ENCODE results near the gene C1orf35.
A peak's percentile ranks its signal among the peaks of the same experiment; 100 is the strongest.

Gene C1orf35

GRCh38 chr1:228100822-228101613 is 2.1 kb downstream of the C1orf35 start:
- H3K27me3 ChIP-seq (ENCODE audit: low read depth), result no peaks in the 10 kb centered on the region
- peak overlapping the region; percentile 97 for H3K4me3 ChIP-seq
- H3K36me3 ChIP-seq (replicated peaks), result peaks cover 55% of the 10 kb centered on the region
- peaks cover 5% of the 10 kb centered on the region for H3K4me1 ChIP-seq
- no peaks in the 10 kb centered on the region for H3K9me3 ChIP-seq
- in situ Hi-C loops (cut with MboI; ENCODE audit: low sequenced_read_pairs), result no loop called here
- peak in 1 of 2 experiments; percentile 18 for DNase-seq (ENCODE audit: low spot score in 2 of 2)

DNA sequence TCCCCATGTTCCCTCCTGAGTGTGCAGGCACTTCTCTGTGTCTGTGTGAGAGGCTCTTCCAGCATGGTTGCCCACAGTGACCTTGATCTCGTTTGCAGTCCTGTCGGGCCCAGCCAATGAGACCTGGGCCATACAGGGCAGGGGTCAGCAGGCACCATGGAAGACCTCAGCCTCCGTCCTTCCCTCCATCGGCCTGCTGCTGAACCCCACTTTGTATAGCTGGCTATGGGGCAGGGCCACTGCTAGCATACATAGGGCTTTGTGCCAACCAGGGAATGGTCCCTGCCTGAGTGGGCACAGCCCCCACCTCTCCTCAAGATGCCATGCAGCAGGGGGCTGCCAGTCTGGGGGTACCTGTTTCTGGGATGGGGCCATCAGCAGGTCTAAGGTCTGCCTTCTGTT is 3.8 kb downstream of the C1orf35 start:
- peaks cover 4% of the 10 kb centered on the region; the same call in 1 of the 2 replicates for H3K9me3 ChIP-seq
- peaks cover 59% of the 10 kb centered on the region for H3K36me3 ChIP-seq (replicated peaks)
- peaks cover 5% of the 10 kb centered on the region for H3K4me1 ChIP-seq
- H3K4me3 ChIP-seq, result no peak overlapping the region
- H3K27me3 ChIP-seq (ENCODE audit: low read depth), result no peaks in the 10 kb centered on the region
- no peak for DNase-seq (ENCODE audit: low spot score in 2 of 2)
- in situ Hi-C loops (cut with MboI; ENCODE audit: low sequenced_read_pairs), result no loop called here

- no peak overlapping the region for H3K4me3 ChIP-seq
- no peaks in the 10 kb centered on the region; the same call in 1 of the 2 replicates for H3K4me1 ChIP-seq
- in situ Hi-C loops (cut with MboI; ENCODE audit: low sequenced_read_pairs), result no loop called here
- no peaks in the 10 kb centered on the region for H3K27me3 ChIP-seq (ENCODE audit: low read depth)
- H3K36me3 ChIP-seq (replicated peaks), result peaks cover 59% of the 10 kb centered on the region
- DNase-seq (ENCODE audit: low spot score in 2 of 2), result peak in 1 of 2 experiments; percentile 9
- peaks cover 6% of the 10 kb centered on the region; the same call in 1 of the 2 replicates for H3K9me3 ChIP-seq
These were observed 4.7 kb downstream of the C1orf35 start for GRCh38 chr1:228098323-228098931.

GRCh38 chr1:228097333-228098081 is 5.6 kb downstream of the C1orf35 start:
- peak in 1 of 2 experiments; percentile 7 for DNase-seq (ENCODE audit: low spot score in 2 of 2)
- Histone ChIP-seq H3K4me3 (no peak overlapping the region), H3K4me1 (no peaks in the 10 kb centered on the region), H3K27me3 (ENCODE audit: low read depth) (no peaks in the 10 kb centered on the region), H3K9me3 (peaks cover 6% of the 10 kb centered on the region; the same call in 1 of the 2 replicates), H3K36me3 (replicated peaks) (peaks cover 65% of the 10 kb centered on the region)
- in situ Hi-C loops (cut with MboI; ENCODE audit: low sequenced_read_pairs), result no loop called here

DNA sequence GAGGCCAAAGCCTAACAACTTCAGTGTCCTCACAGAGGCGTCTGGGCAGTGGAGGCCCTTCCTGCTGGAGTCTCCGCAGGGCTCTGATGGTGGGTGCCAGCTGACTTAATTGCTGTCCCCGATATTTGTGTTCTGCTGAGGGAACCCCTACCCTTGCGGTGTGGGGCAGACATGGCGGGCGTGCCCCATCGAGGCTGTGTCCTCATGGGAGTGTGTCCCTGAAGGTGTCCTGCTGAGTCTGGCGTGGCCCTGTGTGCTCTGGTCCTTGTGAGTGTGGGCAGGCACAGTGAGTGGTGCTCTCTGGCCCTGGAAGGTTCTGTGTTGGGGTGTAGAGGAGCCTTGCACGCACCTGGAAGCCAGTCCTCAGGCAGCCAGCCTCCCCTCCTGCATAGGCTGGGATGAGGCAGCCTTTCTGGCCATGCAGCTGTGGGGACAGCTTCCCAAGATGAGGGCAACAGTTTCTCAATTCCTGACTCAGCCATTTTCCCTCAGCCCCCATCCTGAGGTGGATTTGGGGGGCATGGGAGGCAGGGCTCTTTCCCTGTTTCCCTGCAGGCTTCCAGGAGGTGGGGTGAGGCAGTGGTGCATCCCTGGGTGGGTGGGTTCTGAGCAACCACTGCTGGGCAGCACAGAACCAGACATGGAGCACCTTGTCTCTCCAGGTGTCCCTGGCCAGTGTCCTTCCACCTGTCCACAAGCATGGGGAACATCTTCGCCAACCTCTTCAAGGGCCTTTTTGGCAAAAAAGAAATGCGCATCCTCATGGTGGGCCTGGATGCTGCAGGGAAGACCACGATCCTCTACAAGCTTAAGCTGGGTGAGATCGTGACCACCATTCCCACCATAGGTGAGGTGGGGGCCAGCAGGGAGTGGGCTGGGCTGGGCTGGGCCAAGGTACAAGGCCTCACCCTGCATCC is 6.5 kb downstream of the C1orf35 start:
- in situ Hi-C loops (cut with MboI; ENCODE audit: low sequenced_read_pairs), result no loop called here
- peaks cover 73% of the 10 kb centered on the region for H3K36me3 ChIP-seq (replicated peaks)

GRCh38 chr1:228095938-228096337 is 7.2 kb downstream of the C1orf35 start:
- no peak for DNase-seq (ENCODE audit: low spot score in 2 of 2)
- in situ Hi-C loops (cut with MboI; ENCODE audit: low sequenced_read_pairs), result no loop called here
- peaks cover 73% of the 10 kb centered on the region for H3K36me3 ChIP-seq (replicated peaks)
- H3K4me3 ChIP-seq, result no peak overlapping the region
- peaks cover 6% of the 10 kb centered on the region; the same call in 1 of the 2 replicates for H3K9me3 ChIP-seq
- H3K27me3 ChIP-seq (ENCODE audit: low read depth), result no peaks in the 10 kb centered on the region
- no peaks in the 10 kb centered on the region for H3K4me1 ChIP-seq

More for the DNA sequence above, 6.5 kb downstream of the C1orf35 start:
- H3K4me3 ChIP-seq, result no peak overlapping the region
- DNase-seq (ENCODE audit: low spot score in 2 of 2), result peak in 1 of 2 experiments; percentile 5
- no peaks in the 10 kb centered on the region for H3K27me3 ChIP-seq (ENCODE audit: low read depth)
- no peaks in the 10 kb centered on the region for H3K4me1 ChIP-seq
- peaks cover 6% of the 10 kb centered on the region; the same call in 1 of the 2 replicates for H3K9me3 ChIP-seq

- DNase-seq (ENCODE audit: low spot score in 2 of 2), result no peak
- H3K4me1 ChIP-seq, result no peaks in the 10 kb centered on the region
- peaks cover 73% of the 10 kb centered on the region for H3K36me3 ChIP-seq (replicated peaks)
- no peaks in the 10 kb centered on the region for H3K27me3 ChIP-seq (ENCODE audit: low read depth)
- no peak overlapping the region for H3K4me3 ChIP-seq
- in situ Hi-C loops (cut with MboI; ENCODE audit: low sequenced_read_pairs), result no loop called here
- H3K9me3 ChIP-seq, result peaks cover 6% of the 10 kb centered on the region; the same call in 1 of the 2 replicates
These were observed 8.0 kb downstream of the C1orf35 start for GRCh38 chr1:228095161-228095560.

GRCh38 chr1:228094432-228095016 is 8.6 kb downstream of the C1orf35 start:
- Histone ChIP-seq H3K27me3 (ENCODE audit: low read depth) (no peaks in the 10 kb centered on the region), H3K36me3 (replicated peaks) (peaks cover 71% of the 10 kb centered on the region), H3K4me1 (no peaks in the 10 kb centered on the region), H3K9me3 (peaks cover 6% of the 10 kb centered on the region; the same call in 1 of the 2 replicates), H3K4me3 (no peak overlapping the region)
- in situ Hi-C loops (cut with MboI; ENCODE audit: low sequenced_read_pairs), result no loop called here
- no peak for DNase-seq (ENCODE audit: low spot score in 2 of 2)

GRCh38 chr1:228093050-228093906 is 9.8 kb downstream of the C1orf35 start:
- H3K4me1 ChIP-seq, result no peaks in the 10 kb centered on the region
- no peaks in the 10 kb centered on the region for H3K27me3 ChIP-seq (ENCODE audit: low read depth)
- in situ Hi-C loops (cut with MboI; ENCODE audit: low sequenced_read_pairs), result no loop called here
- H3K4me3 ChIP-seq, result no peak overlapping the region
- peaks cover 70% of the 10 kb centered on the region for H3K36me3 ChIP-seq (replicated peaks)
- peaks cover 6% of the 10 kb centered on the region; the same call in 1 of the 2 replicates for H3K9me3 ChIP-seq
- no peak for DNase-seq (ENCODE audit: low spot score in 2 of 2)

GRCh38 chr1:228092342-228093049 is 10.6 kb downstream of the C1orf35 start:
- Histone ChIP-seq H3K27me3 (ENCODE audit: low read depth) (no peaks in the 10 kb centered on the region), H3K9me3 (peaks cover 6% of the 10 kb centered on the region; the same call in 1 of the 2 replicates), H3K4me1 (no peaks in the 10 kb centered on the region), H3K36me3 (replicated peaks) (peaks cover 70% of the 10 kb centered on the region), H3K4me3 (no peak overlapping the region)
- in situ Hi-C loops (cut with MboI; ENCODE audit: low sequenced_read_pairs), result no loop called here
- DNase-seq (ENCODE audit: low spot score in 2 of 2), result no peak

DNA sequence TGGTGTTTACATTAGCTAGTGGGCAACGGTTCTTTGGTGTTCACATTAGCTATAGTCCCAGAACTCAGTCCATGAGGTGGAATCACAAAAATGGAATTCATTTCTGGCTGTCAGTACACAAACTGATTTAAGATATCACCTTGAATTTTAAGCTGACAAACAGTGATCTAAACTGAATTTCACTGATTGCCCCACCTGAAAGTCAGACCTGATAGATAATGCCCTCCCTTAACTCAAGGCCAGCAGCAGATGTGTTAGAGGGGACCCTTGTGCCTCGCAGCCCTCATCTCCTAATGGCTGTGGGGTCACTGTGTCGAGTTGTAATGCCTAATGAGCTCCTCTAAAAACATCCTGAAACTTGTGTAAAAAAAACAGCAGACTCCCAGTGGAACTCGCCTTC is 12.0 kb downstream of the C1orf35 start:
- H3K4me3 ChIP-seq, result no peak overlapping the region
- H3K4me1 ChIP-seq, result no peaks in the 10 kb centered on the region; the same call in 1 of the 2 replicates
- no peak for DNase-seq (ENCODE audit: low spot score in 2 of 2)
- H3K9me3 ChIP-seq, result peaks cover 6% of the 10 kb centered on the region; the same call in 1 of the 2 replicates
- in situ Hi-C loops (cut with MboI; ENCODE audit: low sequenced_read_pairs), result no loop called here
- H3K27me3 ChIP-seq (ENCODE audit: low read depth), result no peaks in the 10 kb centered on the region
- peaks cover 61% of the 10 kb centered on the region for H3K36me3 ChIP-seq (replicated peaks)

Measured in HAP-1 (cell line).